ENCODE measurements around the gene SWSAP1.
A peak's percentile ranks its signal among the peaks of the same experiment; 100 is the strongest.

Gene SWSAP1

GRCh38 chr19:11416346-11417052 lies 42.0 kb downstream of the SWSAP1 start:
- POLR2A ChIA-PET, result no interaction called here
- TF ChIP-seq ZNF335 (tag by site-specific recombination; conservative IDR thresholded peaks at IDR 0.05), result no peak
- no peak for TF ChIP-seq ZIC2 (tag by site-specific recombination; IDR thresholded peaks at IDR 0.05)
- TF ChIP-seq ZXDB (tag by site-specific recombination; IDR thresholded peaks at IDR 0.05), result no peak
- TF ChIP-seq ZNF654 (tag by site-specific recombination; IDR thresholded peaks at IDR 0.05; ENCODE audit: low read depth), result no peak
- no peak for TF ChIP-seq ZNF169 (tag by site-specific recombination; IDR thresholded peaks at IDR 0.05)
- TF ChIP-seq, protein P1, sequence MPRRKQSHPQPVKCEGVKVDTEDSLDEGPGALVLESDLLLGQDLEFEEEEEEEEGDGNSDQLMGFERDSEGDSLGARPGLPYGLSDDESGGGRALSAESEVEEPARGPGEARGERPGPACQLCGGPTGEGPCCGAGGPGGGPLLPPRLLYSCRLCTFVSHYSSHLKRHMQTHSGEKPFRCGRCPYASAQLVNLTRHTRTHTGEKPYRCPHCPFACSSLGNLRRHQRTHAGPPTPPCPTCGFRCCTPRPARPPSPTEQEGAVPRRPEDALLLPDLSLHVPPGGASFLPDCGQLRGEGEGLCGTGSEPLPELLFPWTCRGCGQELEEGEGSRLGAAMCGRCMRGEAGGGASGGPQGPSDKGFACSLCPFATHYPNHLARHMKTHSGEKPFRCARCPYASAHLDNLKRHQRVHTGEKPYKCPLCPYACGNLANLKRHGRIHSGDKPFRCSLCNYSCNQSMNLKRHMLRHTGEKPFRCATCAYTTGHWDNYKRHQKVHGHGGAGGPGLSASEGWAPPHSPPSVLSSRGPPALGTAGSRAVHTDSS (tag by site-specific recombination; IDR thresholded peaks at IDR 0.05), result no peak
- no peak for TF ChIP-seq ZNF24 (tag by site-specific recombination; IDR thresholded peaks at IDR 0.05)
- no peak for TF ChIP-seq ZBTB7A (tag by site-specific recombination; IDR thresholded peaks at IDR 0.05; ENCODE audit: low read depth)
- TF ChIP-seq ZNF366 (tag by site-specific recombination; conservative IDR thresholded peaks at IDR 0.05), result no peak
- TF ChIP-seq ZNF138 (tag by site-specific recombination; IDR thresholded peaks at IDR 0.05; ENCODE audit: borderline replicate concordance), result no peak
- TF ChIP-seq ZNF140 (tag by site-specific recombination; IDR thresholded peaks at IDR 0.05), result no peak
- TF ChIP-seq, protein P2, sequence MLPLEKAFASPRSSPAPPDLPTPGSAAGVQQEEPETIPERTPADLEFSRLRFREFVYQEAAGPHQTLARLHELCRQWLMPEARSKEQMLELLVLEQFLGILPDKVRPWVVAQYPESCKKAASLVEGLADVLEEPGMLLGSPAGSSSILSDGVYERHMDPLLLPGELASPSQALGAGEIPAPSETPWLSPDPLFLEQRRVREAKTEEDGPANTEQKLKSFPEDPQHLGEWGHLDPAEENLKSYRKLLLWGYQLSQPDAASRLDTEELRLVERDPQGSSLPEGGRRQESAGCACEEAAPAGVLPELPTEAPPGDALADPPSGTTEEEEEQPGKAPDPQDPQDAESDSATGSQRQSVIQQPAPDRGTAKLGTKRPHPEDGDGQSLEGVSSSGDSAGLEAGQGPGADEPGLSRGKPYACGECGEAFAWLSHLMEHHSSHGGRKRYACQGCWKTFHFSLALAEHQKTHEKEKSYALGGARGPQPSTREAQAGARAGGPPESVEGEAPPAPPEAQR (tag by site-specific recombination; IDR thresholded peaks at IDR 0.05), result no peak
- TF ChIP-seq ZNF324 (tag by site-specific recombination; IDR thresholded peaks at IDR 0.05), result no peak
- TF ChIP-seq, protein P3, sequence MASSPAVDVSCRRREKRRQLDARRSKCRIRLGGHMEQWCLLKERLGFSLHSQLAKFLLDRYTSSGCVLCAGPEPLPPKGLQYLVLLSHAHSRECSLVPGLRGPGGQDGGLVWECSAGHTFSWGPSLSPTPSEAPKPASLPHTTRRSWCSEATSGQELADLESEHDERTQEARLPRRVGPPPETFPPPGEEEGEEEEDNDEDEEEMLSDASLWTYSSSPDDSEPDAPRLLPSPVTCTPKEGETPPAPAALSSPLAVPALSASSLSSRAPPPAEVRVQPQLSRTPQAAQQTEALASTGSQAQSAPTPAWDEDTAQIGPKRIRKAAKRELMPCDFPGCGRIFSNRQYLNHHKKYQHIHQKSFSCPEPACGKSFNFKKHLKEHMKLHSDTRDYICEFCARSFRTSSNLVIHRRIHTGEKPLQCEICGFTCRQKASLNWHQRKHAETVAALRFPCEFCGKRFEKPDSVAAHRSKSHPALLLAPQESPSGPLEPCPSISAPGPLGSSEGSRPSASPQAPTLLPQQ (tag by site-specific recombination; IDR thresholded peaks at IDR 0.05), result no peak
- no peak for TF ChIP-seq ZBTB17 (tag by site-specific recombination; IDR thresholded peaks at IDR 0.05)
- no peak for TF ChIP-seq HOXA7 (CRISPR knock-in tag; IDR thresholded peaks at IDR 0.05; ENCODE audit: borderline replicate concordance)
- TF ChIP-seq ZNF549 (tag by site-specific recombination; IDR thresholded peaks at IDR 0.05), result no peak
- no peak for TF ChIP-seq ZFP41 (tag by site-specific recombination; IDR thresholded peaks at IDR 0.05; ENCODE audit: borderline replicate concordance)
- no peaks in the 10 kb centered on the region for H3K36me3 ChIP-seq (ENCODE audit: control insufficient read depth in 2 of 2, insufficient read depth in 1 of 2, low read length in 2 of 2)
- no peaks in the 10 kb centered on the region for H3K4me1 ChIP-seq (ENCODE audit: control insufficient read depth, insufficient read depth, low read length)
- H3K4me3 ChIP-seq (ENCODE audit: low read depth, low read length), result no peak overlapping the region
- no peaks in the 10 kb centered on the region for H3K9me3 ChIP-seq (ENCODE audit: control insufficient read depth, insufficient read depth, low read depth, low read length)
- CTCF ChIA-PET, result interaction anchor here (0.5 to 8.3 kb wide), 3 partner anchors 19 to 78 kb away, joined by 3 to 66 read pairs (median 6); partner anchors contain the start of genes EPOR, ODAD3 and PRKCSH
- no peak overlapping the region for H3K27ac ChIP-seq (ENCODE audit: extremely low read depth, low read depth, low read length)

DNA sequence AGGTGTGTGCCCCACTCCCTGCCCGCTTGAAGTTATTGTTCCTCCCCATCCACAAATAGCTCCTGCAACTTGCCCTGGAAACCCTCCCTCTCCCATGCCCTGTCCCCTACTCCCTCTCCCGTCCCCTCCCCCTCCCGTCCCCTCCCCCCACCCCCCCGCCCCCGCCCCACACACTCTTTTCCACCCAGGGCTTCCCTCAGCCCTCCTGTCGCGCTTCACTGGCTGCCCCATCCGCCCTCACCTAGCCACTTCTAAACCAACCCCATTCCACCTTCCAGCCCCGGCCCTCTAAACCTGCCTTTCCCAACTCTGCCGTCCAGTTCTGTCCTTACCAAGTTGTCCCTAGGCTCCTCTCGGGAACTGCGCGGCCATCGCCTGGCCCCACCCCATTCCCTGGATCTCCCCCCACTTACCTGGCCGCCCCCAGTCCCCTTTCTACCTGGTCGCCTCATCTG lies 43.7 kb downstream of the SWSAP1 start:
- Histone ChIP-seq H3K4me3 (ENCODE audit: low read depth, low read length) (peak overlapping the region; percentile 36), H3K9me3 (ENCODE audit: control insufficient read depth, insufficient read depth, low read depth, low read length) (no peaks in the 10 kb centered on the region), H3K27ac (ENCODE audit: extremely low read depth, low read depth, low read length) (no peak overlapping the region), H3K4me1 (ENCODE audit: control insufficient read depth, insufficient read depth, low read length) (no peaks in the 10 kb centered on the region), H3K36me3 (ENCODE audit: control insufficient read depth in 2 of 2, insufficient read depth in 1 of 2, low read length in 2 of 2) (no peaks in the 10 kb centered on the region)
- POLR2A ChIA-PET, result interaction anchor here (0.5 to 1.4 kb wide), 4 partner anchors 9 to 128 kb away, joined by 4 to 6 read pairs (median 5); no protein-coding TSS in a partner anchor
- no peak for TF ChIP-seq ZNF521 (tag by site-specific recombination; IDR thresholded peaks at IDR 0.05)
- TF ChIP-seq ZFHX2 (tag by site-specific recombination; conservative IDR thresholded peaks at IDR 0.05), result peak; percentile 57; the same call in 1 of the 2 replicates
- peak; percentile 46 for TF ChIP-seq EGR2 (tag by site-specific recombination; IDR thresholded peaks at IDR 0.05; ENCODE audit: low read depth)
- peak; percentile 22; the same call in 1 of the 2 replicates for TF ChIP-seq PATZ1 (tag by site-specific recombination; IDR thresholded peaks at IDR 0.05)
- CTCF ChIA-PET, result interaction anchor here (0.6 to 8.3 kb wide), 4 partner anchors 11 to 91 kb away, joined by 3 to 66 read pairs (median 8); partner anchors contain the start of genes EPOR, ODAD3 and PRKCSH
